Esophagus muscularis mucosa (tissue), 4 donors: ENCODE data around the gene NDUFS7. TPM values are rescaled to one million over a fixed set of nuclear protein-coding genes. Genes with fewer than 3 reads are reported as not detected.

Experiments
- DNase-seq: peaks from one replicate; pipeline ENCODE4 v3.0.0-alpha.2; 2017; ENCODE audit errors: extremely low spot score
- H3K27ac ChIP-seq, 4 donors: fragments of 200-600 bp; sonication (generic); replicated peaks in 1 of 4; 1 replicate in 3 of 4; 2 replicates in 1 of 4; pipeline ENCODE4 v1.5.1; 2016 to 2019; ENCODE audit warnings: mild to moderate bottlenecking in 1 of 4
- H3K27me3 ChIP-seq, 4 donors: fragments of 200-600 bp; sonication (generic); one replicate each; pipeline versions ENCODE4 v1.5.1 to v1.6.0; 2016 to 2019
- H3K36me3 ChIP-seq, 4 donors: fragments of 200-600 bp; sonication (generic); one replicate each; pipeline ENCODE4 v1.5.1; 2016 to 2019
- H3K4me1 ChIP-seq, 4 donors: fragments of 200-600 bp; sonication (generic); one replicate each; pipeline ENCODE4 v1.5.1; 2016 to 2019
- H3K4me3 ChIP-seq, 4 donors: fragments of 200-600 bp; sonication (generic); 1 replicate in 2 of 4; 2 replicates in 2 of 4; pipeline ENCODE4 v1.5.1; 2016 to 2019; ENCODE audit warnings: mild to moderate bottlenecking in 4 of 4, moderate library complexity in 1 of 4
- H3K9me3 ChIP-seq, 4 donors: fragments of 200-600 bp; sonication (generic); 1 replicate in 3 of 4; 2 replicates in 1 of 4; pipeline ENCODE4 v1.5.1; 2016 to 2019
- CTCF ChIP-seq, 3 experiments: fragments of 200-600 bp in 2 of 3; fragments of 450-650 bp in 1 of 3; sonication (generic) in 2 of 3; IDR thresholded peaks; one replicate each; pipeline ENCODE4 v1.5.1; 2017 to 2019; ENCODE audit warnings: antibody characterized with exemption in 3 of 3, mild to moderate bottlenecking in 2 of 3, moderate library complexity in 1 of 3
- EP300 ChIP-seq: sonication (generic); formaldehyde crosslinking; IDR thresholded peaks from one replicate; pipeline ENCODE4 v1.6.1; 2017; ENCODE audit warnings: antibody characterized with exemption
- POLR2A ChIP-seq: fragments of 450-650 bp; IDR thresholded peaks from one replicate; pipeline ENCODE4 v1.6.1; 2017; ENCODE audit warnings: antibody characterized with exemption, moderate library complexity, mild to moderate bottlenecking, low read depth
- POLR2AphosphoS5 ChIP-seq, 2 donors: sonication (generic); formaldehyde crosslinking; IDR thresholded peaks; one replicate each; pipeline ENCODE4 v1.6.1; 2017; ENCODE audit warnings: antibody characterized with exemption in 2 of 2
- WGBS: methylation state at CpG from one replicate; pipeline ENCODE4 v1.1.5; 2018; 5-methylcytosine and 5-hydroxymethylcytosine counted together
- intact Hi-C: fragments of 100-400 bp; cut with DNase I; formaldehyde crosslinking; loops from one replicate; pipeline ENCODE4 v1.15.1; 2023
- total RNA-seq, 4 donors: library from RNA; depleted of rRNA; stranded (reverse); fragments of >200 nt; gene quantifications; one replicate each; pipeline versions ENCODE4 v1.1.0 to v1.2.1, GENCODE V29; 2016

NDUFS7 gene
- total RNA-seq, 4 donors from 2014 or later, result 85.6 to 110 (median 89.4) TPM

GRCh38 chr19:1387684-1388636, 4.3 kb downstream of the NDUFS7 start:
- Histone ChIP-seq H3K36me3 (peaks cover 45 to 71% (median 52%) of the 10 kb centered on the region in 4 donors), H3K27me3 (no peaks in the 10 kb centered on the region), H3K27ac (no peak overlapping the region), H3K9me3 (no peaks in the 10 kb centered on the region), H3K4me1 (peaks cover 40 to 47% (median 42%) of the 10 kb centered on the region in 4 donors), H3K4me3 (no peak overlapping the region)
- TF ChIP-seq EP300 (no peak), POLR2AphosphoS5 (IDR thresholded peaks at IDR 0.05) (no peak), POLR2A (no peak), CTCF (IDR thresholded peaks at IDR 0.05) (no peak)
- intact Hi-C loops, result no loop called here
- no peak for DNase-seq
- WGBS, result 90% methylated on average over 15 of the region's 45 CpGs

DNA sequence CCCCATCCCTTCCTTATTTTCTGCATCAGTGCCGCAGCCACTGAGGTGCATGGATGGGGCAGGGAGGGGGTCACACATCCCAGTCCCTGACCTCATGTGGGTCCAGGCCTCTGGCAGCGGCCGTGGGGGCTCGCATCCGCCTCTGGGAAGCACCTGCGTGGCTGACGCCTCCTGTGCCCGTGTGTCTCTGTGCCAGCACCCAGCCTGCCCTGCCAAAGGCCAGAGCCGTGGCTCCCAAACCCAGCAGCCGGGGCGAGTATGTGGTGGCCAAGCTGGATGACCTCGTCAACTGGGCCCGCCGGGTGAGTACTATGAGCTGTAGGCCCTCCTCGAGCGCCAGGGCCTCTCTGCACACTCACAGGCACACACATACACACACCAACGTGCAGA, 4.9 kb downstream of the NDUFS7 start:
- Histone ChIP-seq H3K27ac (no peak overlapping the region), H3K4me1 (peaks cover 40 to 45% (median 41%) of the 10 kb centered on the region in 4 donors), H3K27me3 (no peaks in the 10 kb centered on the region), H3K9me3 (no peaks in the 10 kb centered on the region), H3K4me3 (no peak overlapping the region), H3K36me3 (peaks cover 51 to 77% (median 59%) of the 10 kb centered on the region in 4 donors)
- TF ChIP-seq POLR2AphosphoS5 (IDR thresholded peaks at IDR 0.05) (no peak), EP300 (no peak), CTCF (IDR thresholded peaks at IDR 0.05) (no peak), POLR2A (no peak)
- intact Hi-C loops, result no loop called here
- WGBS, result 80% methylated on average over 1 of the region's 17 CpGs
- no peak for DNase-seq

GRCh38 chr19:1389033-1389940, 5.6 kb downstream of the NDUFS7 start:
- H3K36me3 ChIP-seq, result peaks cover 51 to 84% (median 65%) of the 10 kb centered on the region in 4 donors
- no peak for DNase-seq
- 90% methylated on average over 39 of the region's 39 CpGs for WGBS
- no peak overlapping the region for H3K4me3 ChIP-seq
- no peaks in the 10 kb centered on the region for H3K27me3 ChIP-seq
- no peaks in the 10 kb centered on the region for H3K9me3 ChIP-seq
- intact Hi-C loops, result no loop called here
- peaks cover 38 to 44% (median 39%) of the 10 kb centered on the region in 4 donors for H3K4me1 ChIP-seq
- no peak overlapping the region for H3K27ac ChIP-seq
- TF ChIP-seq CTCF (IDR thresholded peaks at IDR 0.05) (no peak), POLR2A (no peak), EP300 (no peak), POLR2AphosphoS5 (IDR thresholded peaks at IDR 0.05) (no peak)

DNA sequence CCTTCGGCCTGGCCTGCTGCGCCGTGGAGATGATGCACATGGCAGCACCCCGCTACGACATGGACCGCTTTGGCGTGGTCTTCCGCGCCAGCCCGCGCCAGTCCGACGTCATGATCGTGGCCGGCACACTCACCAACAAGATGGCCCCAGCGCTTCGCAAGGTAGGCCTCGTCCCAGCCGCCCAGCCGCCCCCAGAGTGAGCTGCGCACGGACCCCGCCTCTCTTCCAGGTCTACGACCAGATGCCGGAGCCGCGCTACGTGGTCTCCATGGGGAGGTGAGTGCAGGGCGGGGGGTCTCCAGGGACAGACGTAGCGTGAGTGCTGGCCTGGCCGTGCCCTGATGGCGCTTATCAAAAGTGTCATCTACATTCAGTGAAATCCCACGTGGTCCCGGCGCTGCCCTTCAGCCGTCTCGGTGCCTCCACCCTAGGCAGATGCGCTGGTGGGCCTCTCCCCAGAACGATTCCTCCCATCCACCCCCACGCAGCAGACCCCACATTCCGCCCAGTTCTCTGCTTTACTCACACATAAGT, 7.2 kb downstream of the NDUFS7 start:
- H3K27me3 ChIP-seq, result no peaks in the 10 kb centered on the region
- H3K4me1 ChIP-seq, result peaks cover 35 to 44% (median 38%) of the 10 kb centered on the region in 4 donors
- no peak overlapping the region for H3K4me3 ChIP-seq
- H3K27ac ChIP-seq, result no peak overlapping the region
- no peaks in the 10 kb centered on the region for H3K9me3 ChIP-seq
- intact Hi-C loops, result no loop called here
- DNase-seq, result no peak
- peaks cover 51 to 86% (median 76%) of the 10 kb centered on the region in 4 donors for H3K36me3 ChIP-seq
- 91% methylated on average over 42 of the region's 42 CpGs for WGBS
- TF ChIP-seq EP300, result no peak
- TF ChIP-seq CTCF (IDR thresholded peaks at IDR 0.05), result no peak
- TF ChIP-seq POLR2A, result no peak
- TF ChIP-seq POLR2AphosphoS5 (IDR thresholded peaks at IDR 0.05), result no peak
